Jurkat, Clone E6-1 (cell line): ENCODE data around the gene URB1.
"Not testable (repeated sequence)": the region's sequence is repeated elsewhere in the genome, so short reads cannot be mapped to it uniquely, and the experiment has no call there.

Experiments
- DNase-seq: peaks from one replicate; pipeline ENCODE4 v3.0.0-alpha.2; 2011; ENCODE audit warnings: low read depth, low spot score
- H3K4me3 ChIP-seq: 2 replicates; pipeline ENCODE4 v1.5.1; 2011; ENCODE audit warnings: mild to moderate bottlenecking, low read length, control low read depth, moderate library complexity

The URB1 gene

GRCh38 chr21:32270748-32271147 lies 122.1 kb downstream of the URB1 start:
- DNase-seq = no peak
- no peak overlapping the region for H3K4me3 ChIP-seq

- DNase-seq, H3K4me3 ChIP-seq: not testable (repeated sequence)
Measured at GRCh38 chr21:32265321-32265720, 127.5 kb downstream of the URB1 start.

GRCh38 chr21:32261929-32262328 lies 130.9 kb downstream of the URB1 start:
- DNase-seq = no peak
- no peak overlapping the region for H3K4me3 ChIP-seq
